Hippocampal formation (tissue), 2 donors: ENCODE measurements around the gene XPO6.
"Not testable (repeated sequence)": the region's sequence is repeated elsewhere in the genome, so short reads cannot be mapped to it uniquely, and the experiment has no call there.

Experiments
- DNase-seq, 2 donors: peaks; one replicate each; lab custom pipeline; 2025; lab: John Stamatoyannopoulos, UW

The XPO6 gene

GRCh38 chr16:28211758-28212531 is at the start of gene XPO6:
Gene XPO6, minus strand, starts transcription at chr16:28211965. Its CDS starts 597 bp downstream, at chr16:28211368.
- peak; percentile 89 to 95 for DNase-seq

DNA sequence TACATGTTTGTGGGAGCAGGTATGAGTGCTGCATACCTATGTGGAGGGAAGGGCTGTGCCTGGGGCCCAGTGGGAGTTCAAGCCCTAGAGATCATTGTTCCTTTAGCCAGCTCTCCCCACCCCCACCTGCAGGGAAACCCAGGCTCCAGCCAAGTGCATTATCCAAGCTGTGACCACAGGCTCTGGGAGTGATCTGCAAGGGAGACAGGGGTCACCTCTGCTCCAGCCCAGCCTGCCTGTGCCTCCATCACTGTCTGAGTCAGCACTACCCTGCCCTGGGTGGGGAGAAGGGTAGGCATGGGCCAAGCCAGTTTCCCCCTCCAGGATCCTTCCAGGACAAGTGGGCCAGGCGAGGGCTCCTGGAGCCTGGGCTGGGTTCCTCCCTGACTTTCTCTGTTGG is 48.4 kb upstream of the XPO6 start:
- DNase-seq, result no peak

DNA sequence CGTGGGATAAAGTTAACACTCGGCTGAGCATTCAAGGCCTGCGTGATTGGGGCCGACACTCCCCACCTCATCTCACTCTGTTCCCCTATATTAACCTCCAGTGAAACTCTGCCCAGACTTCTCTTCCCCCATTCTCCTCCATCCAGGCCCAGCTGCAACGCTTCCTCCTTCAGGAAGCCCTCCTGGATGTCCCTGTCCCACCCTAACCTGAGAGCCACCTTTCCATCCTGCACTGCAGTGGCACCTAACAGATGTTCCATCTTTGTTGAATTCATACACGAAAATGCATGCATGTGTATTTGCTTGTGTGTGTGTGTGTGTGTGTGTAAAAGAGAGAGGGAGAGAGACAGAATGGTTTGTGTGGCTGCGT is 48.0 kb upstream of the XPO6 start:
- no peak for DNase-seq

DNA sequence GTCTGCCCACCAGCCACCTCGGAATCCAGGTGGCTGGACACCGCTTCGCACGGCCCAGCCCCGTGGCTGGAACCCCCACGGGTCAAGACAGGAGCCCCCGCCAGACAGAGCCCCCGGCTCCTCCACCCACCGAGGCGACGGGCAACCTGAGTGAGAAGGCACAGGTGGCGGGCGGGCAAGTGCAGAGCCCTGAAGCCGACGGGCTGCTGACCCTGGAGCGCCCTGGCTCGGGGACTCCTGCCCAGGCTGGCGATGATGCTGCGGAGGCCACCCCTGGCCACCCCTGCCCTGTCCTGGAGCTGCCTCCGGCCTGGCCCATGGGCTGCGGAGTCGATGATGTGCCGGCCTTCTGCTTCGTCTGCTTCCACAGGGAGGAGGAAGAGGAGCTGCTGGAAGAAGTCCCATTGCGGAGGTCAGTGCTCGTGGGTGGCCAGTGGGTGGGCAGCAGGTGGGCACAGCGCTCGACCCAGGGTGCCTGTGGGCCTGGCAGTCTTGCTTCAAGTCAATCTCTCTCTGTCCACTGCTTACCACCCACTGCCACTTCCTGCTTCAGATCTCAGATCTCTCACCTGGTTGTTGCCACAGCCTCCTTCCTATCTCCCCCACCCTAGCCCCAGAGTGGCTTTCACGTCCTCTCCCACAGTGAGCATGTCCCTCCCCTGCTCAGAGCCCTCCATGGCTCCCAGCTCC is 47.5 kb upstream of the XPO6 start:
- DNase-seq, result no peak

- DNase-seq, result no peak
Measured at GRCh38 chr16:28258567-28258966, 46.8 kb upstream of the XPO6 start.

- no peak for DNase-seq
Measured at GRCh38 chr16:28257256-28257655, 45.5 kb upstream of the XPO6 start.

- DNase-seq, result no peak
Measured at GRCh38 chr16:28255838-28256237, 44.1 kb upstream of the XPO6 start.

GRCh38 chr16:28254158-28254557 is 42.4 kb upstream of the XPO6 start:
- no peak for DNase-seq

DNA sequence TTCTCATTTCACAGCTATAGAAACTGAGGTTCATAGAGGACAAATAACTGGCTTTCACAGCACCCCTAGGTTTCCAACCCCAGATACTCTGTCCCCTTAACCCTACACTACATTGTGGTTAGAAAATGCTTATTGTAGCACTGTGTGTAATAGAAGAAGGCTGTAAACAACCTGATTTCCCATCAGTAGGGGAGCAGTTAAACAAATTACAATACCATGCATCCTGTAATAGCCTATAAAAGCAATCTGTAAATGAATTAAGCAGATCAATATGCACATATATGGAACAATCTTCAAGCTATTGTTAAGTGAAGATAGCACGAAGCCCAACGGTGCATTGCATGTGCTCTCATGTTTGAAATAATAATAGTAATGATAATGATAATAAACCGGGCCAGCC is 39.2 kb upstream of the XPO6 start:
- no peak for DNase-seq

- DNase-seq, result not testable (repeated sequence)
Measured at GRCh38 chr16:28249483-28249882, 37.7 kb upstream of the XPO6 start.

DNA sequence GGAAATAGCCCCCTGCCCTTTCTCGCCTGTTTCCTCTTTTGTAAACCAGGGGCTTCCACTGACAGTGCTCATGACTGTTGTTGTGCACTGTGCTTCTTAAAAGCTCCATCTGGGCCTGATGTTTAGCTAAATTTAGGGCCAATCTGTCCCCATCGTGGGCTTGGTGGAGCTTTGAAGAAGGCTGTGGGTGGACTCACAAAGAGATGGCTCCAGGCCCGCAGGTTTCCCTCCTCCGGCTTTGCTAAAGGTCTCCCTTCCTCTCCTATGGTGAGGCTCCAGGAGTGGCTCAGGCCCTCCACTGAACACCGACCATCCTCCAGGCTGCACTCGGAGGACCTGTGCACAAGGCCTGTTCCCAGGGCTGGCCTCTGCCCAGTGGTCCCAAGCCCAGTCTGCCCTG is 30.2 kb upstream of the XPO6 start:
- DNase-seq, result peak in 1 of 2 donors; percentile 7

- no peak for DNase-seq
Measured at GRCh38 chr16:28237754-28238357, 26.1 kb upstream of the XPO6 start.

DNA sequence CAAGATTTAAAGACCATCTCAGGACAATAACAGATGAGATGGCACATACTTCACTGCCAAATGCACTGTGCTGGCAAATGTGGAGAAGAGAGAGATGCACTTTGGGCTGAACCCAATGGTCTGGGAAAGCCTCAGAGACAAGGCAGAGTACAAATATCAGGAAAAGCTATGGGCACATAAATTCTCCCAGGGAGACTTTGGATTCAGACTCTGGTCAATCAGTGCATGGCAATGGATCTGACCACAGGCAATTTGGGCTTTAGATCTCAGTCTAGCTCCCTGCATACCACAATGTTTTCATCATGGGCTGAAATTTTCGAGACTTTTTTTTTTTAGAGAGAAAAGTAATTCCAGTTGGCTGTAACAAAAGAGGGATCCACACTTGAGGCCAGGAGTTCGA is 20.0 kb upstream of the XPO6 start:
- no peak for DNase-seq

- DNase-seq, result not testable (repeated sequence)
Measured at GRCh38 chr16:28223909-28224308, 12.1 kb upstream of the XPO6 start.

- not testable (repeated sequence) for DNase-seq
Measured at GRCh38 chr16:28219777-28220176, 8.0 kb upstream of the XPO6 start.

DNA sequence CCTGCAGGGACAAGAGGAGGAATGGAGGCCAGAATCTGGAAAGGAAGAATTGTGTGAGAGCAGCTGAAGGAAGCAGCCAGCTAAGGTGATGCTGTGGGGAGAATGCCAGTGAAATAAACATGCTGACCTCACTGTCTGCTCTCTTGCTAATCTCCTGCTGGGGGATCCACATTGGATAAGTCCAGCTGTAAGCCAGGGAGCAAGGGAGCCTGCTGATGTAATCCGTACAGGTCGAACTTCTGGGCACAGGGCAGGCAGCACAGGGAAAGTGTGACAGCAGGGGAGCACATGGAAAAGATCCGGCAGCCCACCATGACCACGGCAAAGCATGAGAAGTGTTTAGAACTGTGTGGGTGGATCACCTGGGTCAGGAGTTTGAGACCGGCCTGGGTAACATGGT is 7.5 kb upstream of the XPO6 start:
- DNase-seq, result no peak

- no peak for DNase-seq
Measured at GRCh38 chr16:28218109-28218508, 6.3 kb upstream of the XPO6 start.

DNA sequence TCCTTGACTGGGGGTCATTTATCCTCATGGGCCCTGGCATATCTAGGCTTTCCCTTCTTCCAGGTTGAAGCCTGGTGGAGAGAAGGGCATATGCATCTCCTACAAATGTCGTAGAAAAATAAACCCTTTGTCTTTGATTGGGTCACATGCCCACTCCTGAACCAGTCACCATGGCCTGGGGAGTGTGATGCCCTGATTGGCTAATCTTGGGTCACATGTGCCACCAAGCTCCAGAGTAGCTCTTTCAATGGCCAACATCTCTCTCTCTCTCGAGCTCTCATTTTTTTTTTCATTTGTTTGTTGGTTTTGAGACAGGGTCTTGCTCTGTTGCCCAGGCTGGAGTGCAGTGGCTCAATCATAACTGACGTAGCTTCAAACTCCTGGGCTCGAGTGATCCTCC is 5.6 kb upstream of the XPO6 start:
- DNase-seq, result no peak

DNA sequence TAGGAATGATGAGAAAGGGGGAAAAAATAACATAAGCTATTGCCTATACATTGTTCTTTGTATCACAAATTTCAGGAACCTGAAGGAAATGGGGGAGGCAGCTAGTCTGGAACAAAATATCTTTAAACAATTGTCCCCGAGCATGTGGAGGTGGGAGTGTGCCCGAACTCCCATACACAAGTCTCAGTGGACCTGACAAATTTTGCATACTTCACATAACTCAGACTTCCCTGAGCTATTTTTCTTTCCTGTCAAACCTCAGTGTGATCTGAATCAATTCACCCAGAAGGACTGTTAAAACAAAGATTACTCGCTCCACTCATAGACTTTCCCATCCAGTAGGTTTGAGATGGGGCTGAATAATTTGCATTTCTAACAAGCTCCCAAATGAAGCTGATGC is 1.6 kb upstream of the XPO6 start:
- DNase-seq, result no peak

DNA sequence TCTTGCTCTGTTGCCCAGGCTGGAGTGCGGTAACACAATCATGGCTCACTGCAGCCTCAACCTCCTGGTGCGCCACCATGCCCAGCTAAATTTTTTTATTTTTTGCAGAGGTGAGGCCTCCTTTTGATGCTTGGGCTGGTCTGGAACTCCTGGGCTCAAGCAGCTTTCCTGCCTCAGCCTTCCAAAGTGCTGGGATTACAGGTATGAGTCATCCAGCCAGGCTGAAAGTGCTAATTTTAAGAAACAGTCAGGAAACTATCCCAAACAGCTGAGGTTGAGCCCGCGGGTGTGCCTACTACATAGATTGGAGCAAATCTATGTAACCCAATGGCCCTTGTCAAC is 738 bp upstream of the XPO6 start:
- no peak for DNase-seq

- DNase-seq, result peak in 1 of 2 donors; percentile 30
Measured at GRCh38 chr16:28210979-28211588, 681 bp downstream of the XPO6 start.

DNA sequence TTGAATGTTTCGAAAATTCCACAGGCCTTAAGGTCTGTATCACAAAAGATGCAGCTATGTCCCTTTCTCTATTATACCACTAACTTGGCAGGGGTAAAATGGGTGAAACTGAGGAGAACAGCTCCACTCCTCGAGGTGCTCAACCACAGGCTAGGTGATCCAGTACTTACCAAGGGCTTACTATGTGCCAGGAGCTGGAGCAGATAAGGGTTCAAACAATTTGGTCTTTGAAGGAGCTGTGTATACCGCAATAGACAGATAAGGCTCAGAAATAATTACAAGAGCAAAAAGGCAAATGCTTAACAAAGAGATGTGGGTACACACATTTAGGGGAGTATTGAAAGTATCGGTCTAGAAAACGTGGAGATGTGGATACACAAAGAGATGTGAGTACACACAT is 1.5 kb downstream of the XPO6 start:
- no peak for DNase-seq

- no peak for DNase-seq
Measured at GRCh38 chr16:28208824-28209223, 2.9 kb downstream of the XPO6 start.
